ENCODE results near the gene MAPKAPK2. TPM values are rescaled to one million over a fixed set of nuclear protein-coding genes. Genes with fewer than 3 reads are reported as not detected.
"Not testable (repeated sequence)": the region's sequence is repeated elsewhere in the genome, so short reads cannot be mapped to it uniquely, and the experiment has no call there.

Gene MAPKAPK2
- total RNA-seq, 4 donors from 2014 or later, result 45.0 to 77.4 (median 55.5) TPM

DNA sequence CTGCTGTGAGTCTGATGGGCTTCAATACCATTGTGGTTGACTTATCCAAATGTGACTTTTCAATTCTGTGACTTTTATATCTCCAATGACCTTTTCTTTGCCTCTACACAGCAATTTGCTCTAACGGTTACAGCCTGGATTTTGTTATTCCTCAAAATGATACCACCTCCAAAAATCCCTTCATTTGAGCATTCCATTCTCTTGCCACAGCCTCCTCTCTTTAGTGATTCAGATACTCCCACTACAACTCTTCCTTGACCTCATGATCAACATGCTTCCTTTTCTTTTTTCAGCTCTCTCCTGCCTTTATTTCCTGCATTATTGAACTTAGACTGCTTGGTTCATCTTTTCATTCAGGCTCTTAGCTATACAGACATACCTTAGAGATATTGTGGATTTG, 69.3 kb downstream of the MAPKAPK2 start:
- ATAC-seq, result no peak
- 11 to 36% methylated on average over 1 of the region's 1 CpG for WGBS, 2 donors (ENCODE audit: low coverage in 1 of 2)

DNA sequence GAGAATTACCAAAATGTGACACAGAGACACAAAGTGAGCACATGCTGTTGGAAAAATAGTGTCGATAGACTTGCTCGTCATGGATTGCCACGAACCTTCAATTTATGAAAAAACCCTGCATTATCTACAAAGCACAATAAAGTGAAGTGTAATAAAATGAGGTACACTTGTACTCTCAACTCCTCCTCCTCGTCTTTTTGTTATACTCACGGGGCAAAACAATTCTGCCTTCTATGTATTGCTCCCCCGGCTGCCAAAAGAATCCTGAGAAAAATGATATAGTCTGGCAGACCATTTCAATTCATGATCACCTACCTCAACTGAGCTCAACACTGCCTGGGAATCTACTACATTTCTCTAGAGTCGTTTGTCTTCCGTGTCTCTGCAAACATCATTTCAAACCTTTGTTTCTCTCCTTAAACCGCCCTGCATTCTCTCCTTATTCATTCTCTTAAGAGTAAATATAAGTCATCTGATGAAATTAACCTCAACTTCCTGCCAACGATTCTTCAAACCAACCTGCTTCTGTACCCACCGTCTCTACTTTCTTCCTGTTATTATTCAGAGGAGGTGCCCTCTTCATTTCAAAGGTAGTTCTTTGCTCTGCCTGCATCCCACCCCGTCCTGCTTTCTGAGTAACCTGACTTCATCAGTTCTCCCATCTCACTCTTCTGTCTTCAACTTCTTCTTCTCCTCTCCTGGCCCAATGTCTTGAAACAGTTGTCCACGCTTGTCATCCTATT, 73.0 kb downstream of the MAPKAPK2 start:
- no peaks in the 10 kb centered on the region for H3K36me3 ChIP-seq
- no peak for ATAC-seq
- no peak overlapping the region for H3K4me3 ChIP-seq
- no peak for TF ChIP-seq POLR2A (IDR thresholded peaks at IDR 0.05)
- no peak for TF ChIP-seq EP300 (IDR thresholded peaks at IDR 0.05)
- TF ChIP-seq POLR2AphosphoS5 (IDR thresholded peaks at IDR 0.05), result no peak
- TF ChIP-seq, protein P1, sequence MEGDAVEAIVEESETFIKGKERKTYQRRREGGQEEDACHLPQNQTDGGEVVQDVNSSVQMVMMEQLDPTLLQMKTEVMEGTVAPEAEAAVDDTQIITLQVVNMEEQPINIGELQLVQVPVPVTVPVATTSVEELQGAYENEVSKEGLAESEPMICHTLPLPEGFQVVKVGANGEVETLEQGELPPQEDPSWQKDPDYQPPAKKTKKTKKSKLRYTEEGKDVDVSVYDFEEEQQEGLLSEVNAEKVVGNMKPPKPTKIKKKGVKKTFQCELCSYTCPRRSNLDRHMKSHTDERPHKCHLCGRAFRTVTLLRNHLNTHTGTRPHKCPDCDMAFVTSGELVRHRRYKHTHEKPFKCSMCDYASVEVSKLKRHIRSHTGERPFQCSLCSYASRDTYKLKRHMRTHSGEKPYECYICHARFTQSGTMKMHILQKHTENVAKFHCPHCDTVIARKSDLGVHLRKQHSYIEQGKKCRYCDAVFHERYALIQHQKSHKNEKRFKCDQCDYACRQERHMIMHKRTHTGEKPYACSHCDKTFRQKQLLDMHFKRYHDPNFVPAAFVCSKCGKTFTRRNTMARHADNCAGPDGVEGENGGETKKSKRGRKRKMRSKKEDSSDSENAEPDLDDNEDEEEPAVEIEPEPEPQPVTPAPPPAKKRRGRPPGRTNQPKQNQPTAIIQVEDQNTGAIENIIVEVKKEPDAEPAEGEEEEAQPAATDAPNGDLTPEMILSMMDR (IDR thresholded peaks at IDR 0.05), result no peak
- 72 to 82% methylated on average over 13 of the region's 13 CpGs for WGBS, 2 donors (ENCODE audit: low coverage in 1 of 2)
- H3K4me1 ChIP-seq, result no peaks in the 10 kb centered on the region
- H3K27me3 ChIP-seq, result peaks cover 13% of the 10 kb centered on the region
- no peak overlapping the region for H3K27ac ChIP-seq
- no peaks in the 10 kb centered on the region for H3K9me3 ChIP-seq

More for the DNA sequence above, 69.3 kb downstream of the MAPKAPK2 start:
- Histone ChIP-seq H3K4me3 (no peak overlapping the region), H3K36me3 (no peaks in the 10 kb centered on the region), H3K9me3 (no peaks in the 10 kb centered on the region), H3K27me3 (peaks cover 10% of the 10 kb centered on the region), H3K4me1 (no peaks in the 10 kb centered on the region), H3K27ac (no peak overlapping the region)
- TF ChIP-seq POLR2AphosphoS5 (IDR thresholded peaks at IDR 0.05), result no peak
- TF ChIP-seq, protein P1 (IDR thresholded peaks at IDR 0.05), result no peak
- no peak for TF ChIP-seq POLR2A (IDR thresholded peaks at IDR 0.05)
- no peak for TF ChIP-seq EP300 (IDR thresholded peaks at IDR 0.05)

DNA sequence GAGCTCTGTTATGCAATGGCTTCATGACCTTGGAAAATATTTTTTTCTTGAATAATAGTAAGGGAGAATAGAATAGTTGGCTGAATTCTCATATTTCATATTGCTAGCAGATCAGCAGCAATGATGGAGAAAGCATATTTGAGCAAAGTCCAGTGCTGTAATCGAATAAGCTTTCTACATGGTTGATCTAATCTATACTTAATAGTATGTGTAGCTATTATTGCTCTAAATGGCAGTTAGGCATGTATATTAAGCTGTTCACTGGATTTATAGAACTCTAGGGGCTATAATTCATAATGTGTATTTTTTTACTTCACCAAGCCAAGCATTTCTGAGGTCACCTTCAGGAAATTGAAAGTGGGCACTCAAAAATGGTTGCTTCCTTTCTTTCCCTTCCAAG, 75.9 kb downstream of the MAPKAPK2 start:
- no peak for ATAC-seq
- no peaks in the 10 kb centered on the region for H3K36me3 ChIP-seq
- WGBS, 2 donors (ENCODE audit: low coverage in 1 of 2), result 75 to 82% methylated on average over 1 of the region's 1 CpG
- H3K27ac ChIP-seq, result no peak overlapping the region
- TF ChIP-seq EP300 (IDR thresholded peaks at IDR 0.05) (no peak), POLR2AphosphoS5 (IDR thresholded peaks at IDR 0.05) (no peak), POLR2A (IDR thresholded peaks at IDR 0.05) (no peak)
- TF ChIP-seq, protein P1 (IDR thresholded peaks at IDR 0.05), result no peak
- H3K27me3 ChIP-seq, result peaks cover 4% of the 10 kb centered on the region
- H3K4me1 ChIP-seq, result no peaks in the 10 kb centered on the region
- no peak overlapping the region for H3K4me3 ChIP-seq
- H3K9me3 ChIP-seq, result peaks cover 0 to 12% (median 0%) of the 10 kb centered on the region in 3 donors

DNA sequence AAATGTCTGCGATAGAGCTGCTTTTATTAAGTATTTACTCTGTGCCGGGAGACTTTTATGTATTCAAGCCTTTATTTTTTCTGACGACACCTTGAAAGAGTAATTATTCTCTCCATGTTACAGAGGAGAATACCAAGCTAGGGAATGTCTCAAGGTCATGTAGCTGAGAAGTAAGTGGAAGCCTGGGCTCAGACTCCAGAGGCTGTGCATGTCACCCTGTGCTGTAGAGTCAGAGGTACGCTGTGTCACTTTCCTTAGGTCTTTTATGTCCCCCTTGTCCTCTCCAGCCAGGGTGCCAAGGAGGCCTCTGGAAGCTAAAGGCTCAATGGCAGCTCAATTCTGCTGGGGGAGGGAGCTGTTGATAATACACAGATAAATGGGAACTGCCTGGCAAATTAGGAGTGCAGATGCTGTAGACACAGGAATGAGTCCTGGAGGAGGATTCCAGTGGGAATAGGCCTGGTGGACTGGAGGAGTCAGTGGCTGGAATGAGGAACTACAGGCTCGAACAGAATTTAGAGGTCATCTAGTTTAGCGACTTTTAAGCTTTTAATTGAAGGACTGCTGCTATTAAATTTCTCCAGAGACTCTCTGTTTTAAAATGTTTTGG, 76.6 kb downstream of the MAPKAPK2 start:
- ATAC-seq, result no peak
- Histone ChIP-seq H3K4me1 (no peaks in the 10 kb centered on the region), H3K27ac (no peak overlapping the region), H3K9me3 (peaks cover 0 to 12% (median 0%) of the 10 kb centered on the region in 3 donors), H3K4me3 (no peak overlapping the region), H3K27me3 (peaks cover 4% of the 10 kb centered on the region), H3K36me3 (no peaks in the 10 kb centered on the region)
- WGBS, 2 donors (ENCODE audit: low coverage in 1 of 2), result 75 to 80% methylated on average over 5 to 6 of the region's 6 CpGs
- no peak for TF ChIP-seq EP300 (IDR thresholded peaks at IDR 0.05)
- TF ChIP-seq, protein P1 (IDR thresholded peaks at IDR 0.05), result peak in 1 of 4 experiments; percentile 8
- no peak for TF ChIP-seq POLR2A (IDR thresholded peaks at IDR 0.05)
- no peak for TF ChIP-seq POLR2AphosphoS5 (IDR thresholded peaks at IDR 0.05)

DNA sequence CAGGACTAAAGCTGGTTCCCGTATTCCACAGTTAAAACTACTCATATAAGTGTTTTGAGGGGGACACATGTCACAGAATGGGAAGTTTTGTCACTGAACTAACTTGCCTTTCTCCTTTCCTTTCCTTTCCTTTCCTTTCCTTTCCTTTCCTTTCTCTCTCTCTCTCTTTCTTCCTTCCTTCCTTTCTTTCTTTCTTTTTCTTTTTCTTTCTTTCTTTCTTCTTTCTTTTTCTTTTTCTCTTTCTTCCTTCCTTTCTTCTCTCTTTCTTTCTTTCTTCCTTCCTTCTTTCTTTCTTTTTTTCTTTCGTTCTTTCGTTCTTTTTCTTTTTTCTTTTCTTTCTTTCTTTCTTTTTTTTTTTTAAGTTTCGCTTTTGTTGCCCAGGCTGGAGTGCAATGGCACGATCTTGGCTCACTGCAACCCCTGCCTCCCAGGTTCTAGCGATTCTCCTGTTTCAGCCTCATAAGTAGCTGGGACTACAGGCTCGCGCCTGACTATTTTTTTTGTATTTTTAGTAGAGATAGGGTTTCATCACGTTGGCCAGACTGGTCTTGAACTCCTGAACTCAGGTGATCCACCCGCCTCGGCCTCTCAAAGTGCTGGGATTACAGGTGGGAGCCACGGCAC, 78.1 kb downstream of the MAPKAPK2 start:
- not testable (repeated sequence) for H3K4me1 ChIP-seq, H3K27ac ChIP-seq, H3K27me3 ChIP-seq, H3K4me3 ChIP-seq, H3K36me3 ChIP-seq, ATAC-seq
- WGBS, 2 donors (ENCODE audit: low coverage in 1 of 2), result 83 to 100% methylated on average over 1 to 9 of the region's 12 CpGs
- H3K9me3 ChIP-seq, result peaks cover 0 to 12% (median 0%) of the 10 kb centered on the region in 3 donors

DNA sequence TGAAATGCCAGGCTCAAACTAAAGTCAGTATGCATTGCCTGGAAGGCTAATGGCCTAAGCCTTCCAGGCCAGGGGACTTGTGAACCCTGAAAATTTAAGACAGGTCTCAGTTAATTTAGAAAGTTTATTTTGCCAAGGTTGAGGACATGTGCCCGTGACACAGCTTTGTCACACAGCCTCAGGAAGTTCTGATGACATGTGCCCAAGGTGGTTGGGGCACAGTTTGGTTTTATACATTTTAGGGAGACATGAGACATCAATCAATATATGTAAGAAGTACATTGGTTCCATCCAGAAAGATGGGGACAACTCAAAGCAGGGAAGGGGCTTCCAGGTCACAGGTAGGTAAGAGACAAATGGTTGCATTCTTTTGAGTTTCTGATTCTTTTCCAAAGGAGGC, 81.1 kb downstream of the MAPKAPK2 start:
- not testable (repeated sequence) for H3K4me3 ChIP-seq, H3K36me3 ChIP-seq, H3K4me1 ChIP-seq, H3K27me3 ChIP-seq, H3K27ac ChIP-seq, ATAC-seq
- WGBS, 2 donors (ENCODE audit: low coverage in 1 of 2), result 67 to 100% methylated on average over 1 of the region's 1 CpG
- H3K9me3 ChIP-seq, result peaks cover 0 to 12% (median 0%) of the 10 kb centered on the region in 3 donors
